Measurements from ENCODE around the gene UROD.

Gene UROD

GRCh38 chr1:45009296-45009865, 2.7 kb upstream of the UROD start:
- DNase-seq: no peak

- peak; percentile 43 to 55 for DNase-seq
Observed at GRCh38 chr1:45009956-45010854, 1.8 kb upstream of the UROD start.

- DNase-seq: peak; percentile 78 to 84
Observed at GRCh38 chr1:45010855-45011811, 921 bp upstream of the UROD start, which contains the start of gene HECTD3. Gene HECTD3, minus strand, starts transcription at chr1:45011324. Its CDS starts 67 bp downstream, at chr1:45011257.

GRCh38 chr1:45012639-45013278, 705 bp downstream of the UROD start:
- DNase-seq: peak; percentile 65 to 69

- no peak for DNase-seq
Observed at GRCh38 chr1:45013551-45014209, 1.6 kb downstream of the UROD start.

GRCh38 chr1:45014321-45015028, 2.4 kb downstream of the UROD start:
- peak; percentile 86 to 88 for DNase-seq

- no peak for DNase-seq
Observed at GRCh38 chr1:45015683-45016082, 3.6 kb downstream of the UROD start.

- no peak for DNase-seq
Observed at GRCh38 chr1:45016090-45016697, 4.1 kb downstream of the UROD start.

GRCh38 chr1:45016767-45017166, 4.7 kb downstream of the UROD start:
- no peak for DNase-seq

- peak; percentile 72 to 77 for DNase-seq
Observed at GRCh38 chr1:45018599-45019230, 6.7 kb downstream of the UROD start.

GRCh38 chr1:45023663-45024062, 11.6 kb downstream of the UROD start:
- DNase-seq: no peak

GRCh38 chr1:45026446-45026845, 14.4 kb downstream of the UROD start:
- DNase-seq: no peak

- DNase-seq: no peak
Observed at GRCh38 chr1:45032837-45033236, 20.8 kb downstream of the UROD start.

GRCh38 chr1:45033356-45033755, 21.3 kb downstream of the UROD start:
- DNase-seq: no peak

GRCh38 chr1:45035631-45036301, 23.7 kb downstream of the UROD start:
- DNase-seq: no peak

- no peak for DNase-seq
Observed at GRCh38 chr1:45037456-45037855, 25.4 kb downstream of the UROD start.

- no peak for DNase-seq
Observed at GRCh38 chr1:45038240-45038639, 26.2 kb downstream of the UROD start.

- no peak for DNase-seq
Observed at GRCh38 chr1:45038661-45039364, 26.8 kb downstream of the UROD start.

GRCh38 chr1:45040297-45040696, 28.2 kb downstream of the UROD start:
- DNase-seq: no peak
